HepG2 (cell line): Measurements from ENCODE around the gene KMT2B. TPM values are rescaled to one million over a fixed set of nuclear protein-coding genes. Genes with fewer than 3 reads are reported as not detected.

Experiments used
- ATAC-seq: fragments of 200-7000 bp; cut with Tn5 transposase; 3 replicates; pipeline ENCODE4 v1.9.1; 2020; ENCODE audit warnings: mild to moderate bottlenecking, moderate library complexity
- BruUV-seq: library from RNA; stranded (reverse); fragments of 400-500 nt; replicated peaks from 2 replicates; lab custom pipeline; 2021; lab: Mats Ljungman, UMichigan
- CTCF ChIA-PET: fragments of 300-600 bp; formaldehyde crosslinking; extraction: SDS; loops from one replicate; lab custom pipeline; 2021; ENCODE audit warnings: low total read pairs, inconsistent platforms, low intra/inter-chr PET ratio; lab: Yijun Ruan, JAX
- POLR2A ChIA-PET: fragments of 350-600 bp; sonication (Branson Sonifier 250); formaldehyde crosslinking; loops from one replicate; lab custom pipeline; 2020; ENCODE audit warnings: antibody characterized with exemption, inconsistent platforms; lab: Yijun Ruan, JAX
- DNase-seq: peaks from one replicate; pipeline ENCODE4 v3.0.0-alpha.2; 2015; ENCODE audit warnings: low spot score
- FAIRE-seq: peaks from 3 replicates; lab custom pipeline; 2011; peaks lifted over from hg19 to GRCh38; lab: Jason Lieb, UNC
- H2AFZ ChIP-seq: one replicate; pipeline ENCODE4 v1.6.1; 2011; ENCODE audit warnings: low read length, inconsistent platforms
- H3K27ac ChIP-seq: fragments of 300-600 bp; 3 replicates; pipeline ENCODE4 v1.8.0; 2011; ENCODE audit warnings: mixed run types, mild to moderate bottlenecking, mixed read lengths, low read length, inconsistent platforms; ENCODE audit not compliant: insufficient read depth; ENCODE audit errors: extremely low read length
- H3K27me3 ChIP-seq, 2 experiments: fragments of 200-600 bp in 1 of 2; 2 replicates in 1 of 2; 3 replicates in 1 of 2; pipeline versions ENCODE4 v1.6.0 to v1.8.0; 2011; ENCODE audit warnings: low read length in 2 of 2, mild to moderate bottlenecking in 2 of 2, moderate library complexity in 2 of 2, inconsistent platforms in 1 of 2; ENCODE audit not compliant: insufficient read depth in 2 of 2, control insufficient read depth in 1 of 2
- H3K36me3 ChIP-seq, 2 experiments: fragments of 200-600 bp in 1 of 2; replicated peaks in 1 of 2; 2 replicates in 1 of 2; 3 replicates in 1 of 2; pipeline versions ENCODE4 v1.5.1 to v1.8.0; 2011; ENCODE audit warnings: low read length in 2 of 2, inconsistent platforms in 1 of 2; ENCODE audit not compliant: insufficient read depth in 2 of 2, control insufficient read depth in 1 of 2
- H3K4me1 ChIP-seq: 2 replicates; pipeline ENCODE4 v1.5.1; 2012; ENCODE audit warnings: low read length, inconsistent platforms; ENCODE audit not compliant: insufficient read depth
- H3K4me2 ChIP-seq: 2 replicates; pipeline ENCODE4 v1.6.0; 2011; ENCODE audit warnings: low read depth, low read length, inconsistent platforms
- H3K4me3 ChIP-seq, 3 experiments: fragments of 200-600 bp in 1 of 3; sonication (generic), shearing (Covaris generic) in 1 of 3; replicated peaks in 1 of 3; 2 replicates each; pipeline ENCODE4 v1.5.1; 2011 to 2016; ENCODE audit warnings: low read length in 3 of 3, inconsistent platforms in 2 of 3, low read depth in 2 of 3, mild to moderate bottlenecking in 2 of 3, control low read depth in 1 of 3, mixed read lengths in 1 of 3; ENCODE audit not compliant: insufficient read depth in 1 of 3
- H3K79me2 ChIP-seq: one replicate; pipeline ENCODE4 v1.6.1; 2011; ENCODE audit warnings: low read length, inconsistent platforms; ENCODE audit not compliant: insufficient read depth
- H3K9ac ChIP-seq: 2 replicates; pipeline ENCODE4 v1.6.0; 2011; ENCODE audit warnings: mild to moderate bottlenecking, low read depth, low read length, inconsistent platforms; ENCODE audit not compliant: insufficient read depth
- H3K9me3 ChIP-seq: 2 replicates; pipeline ENCODE4 v1.5.1; 2012; ENCODE audit warnings: mild to moderate bottlenecking, low read length
- H4K20me1 ChIP-seq: 2 replicates; pipeline ENCODE4 v1.6.0; 2011; ENCODE audit warnings: inconsistent platforms, mild to moderate bottlenecking, low read length, moderate library complexity; ENCODE audit not compliant: insufficient read depth
- BHLHE40 ChIP-seq: IDR thresholded peaks from 2 replicates; pipeline ENCODE4 v1.6.1; 2011; ENCODE audit warnings: low read length, improper control_type of control experiment
- DPF2 ChIP-seq: sonication (generic); formaldehyde crosslinking; IDR thresholded peaks from 2 replicates; pipeline ENCODE4 v1.4.0; 2020; ENCODE audit warnings: mild to moderate bottlenecking, low read depth, missing genetic modification reagents, borderline replicate concordance
- ETV5 ChIP-seq: IDR thresholded peaks from 2 replicates; pipeline ENCODE4 v1.6.1; 2018; ENCODE audit warnings: missing biosample characterization, missing genetic modification reagents, inconsistent platforms, borderline replicate concordance
- HOXD1 ChIP-seq: sonication (generic); formaldehyde crosslinking; IDR thresholded peaks from 2 replicates; pipeline ENCODE4 v1.5.0; 2020; ENCODE audit warnings: missing genetic modification reagents
- RNF2 ChIP-seq: fragments of 450-650 bp; conservative IDR thresholded peaks from 2 replicates; pipeline ENCODE4 v1.6.1; 2016; ENCODE audit warnings: low read depth
- SOX5 ChIP-seq: IDR thresholded peaks from 2 replicates; pipeline ENCODE4 v1.6.1; 2016; ENCODE audit warnings: borderline replicate concordance
- TEAD3 ChIP-seq: optimal IDR thresholded peaks from 2 replicates; pipeline ENCODE3; 2016; ENCODE audit warnings: borderline replicate concordance
- ZBTB20 ChIP-seq: sonication (generic); formaldehyde crosslinking; IDR thresholded peaks from 2 replicates; pipeline ENCODE4 v1.8.1; 2023; ENCODE audit warnings: missing genetic modification reagents, low read depth, mild to moderate bottlenecking, borderline replicate concordance
- ZMYM2 ChIP-seq: sonication (generic); formaldehyde crosslinking; IDR thresholded peaks from 2 replicates; pipeline ENCODE4 v1.8.0; 2022; ENCODE audit warnings: mild to moderate bottlenecking, missing genetic modification reagents
- ZMYM3 ChIP-seq: sonication (generic); formaldehyde crosslinking; IDR thresholded peaks from 2 replicates; pipeline ENCODE4 v1.5.1; 2020; ENCODE audit warnings: mild to moderate bottlenecking, missing genetic modification reagents
- ZNF496 ChIP-seq: sonication (generic); formaldehyde crosslinking; IDR thresholded peaks from 2 replicates; pipeline ENCODE4 v1.8.1; 2023; ENCODE audit warnings: mild to moderate bottlenecking, moderate library complexity, missing genetic modification reagents; ENCODE audit not compliant: insufficient replicate concordance
- WGBS: methylation state at CpG from one replicate; pipeline ENCODE4 v1.1.6; 2017; ENCODE audit warnings: low lambda C conversion rate; 5-methylcytosine and 5-hydroxymethylcytosine counted together
- in situ Hi-C: cut with HindIII; loops from 2 replicates; pipeline ENCODE4 v1.10.0; 2017; ENCODE audit warnings: low pct_unique_long_range_greater_than_20kb; ENCODE audit not compliant: extremely low pct_ligation_motif_present
- intact Hi-C: fragments of 100-400 bp; cut with micrococcal nuclease; formaldehyde crosslinking; loops from one replicate; pipeline ENCODE4 v1.10.0; 2022; ENCODE audit not compliant: unreplicated experiment
- polyA plus RNA-seq, 8 experiments: library from polyadenylated mRNA; depleted of rRNA in 3 of 8; stranded (reverse) in 7 of 8; unstranded in 1 of 8; fragments of >200 nt; fragmentation: Illumina TruSeq in 4 of 8; extraction: Trizol in 4 of 8; gene quantifications; 2 replicates each; pipeline versions ENCODE4 v1.2.1 to v1.2.3, GENCODE V29; 2011 to 2016; ENCODE audit warnings: low read depth in 4 of 8, missing spikeins in 1 of 8, mixed read lengths in 1 of 8; ENCODE audit not compliant: insufficient read depth in 1 of 8
- total RNA-seq, 5 experiments: library from RNA; depleted of rRNA; stranded (reverse); fragments of >200 nt; fragmentation: Illumina TruSeq; extraction: Trizol; gene quantifications; 2 replicates each; pipeline ENCODE4 v1.2.3, GENCODE V29; 2016; ENCODE audit warnings: low read depth in 1 of 5
- TF ChIP-seq, protein P1 (sequence below): sonication (generic); formaldehyde crosslinking; IDR thresholded peaks from 2 replicates; pipeline ENCODE4 v1.5.0; 2020; ENCODE audit warnings: mild to moderate bottlenecking, missing genetic modification reagents
- TF ChIP-seq, protein P2 (sequence below): sonication (generic); formaldehyde crosslinking; conservative IDR thresholded peaks from 2 replicates; pipeline ENCODE4 v1.4.0; 2020; ENCODE audit warnings: mild to moderate bottlenecking, missing genetic modification reagents, moderate library complexity
- TF ChIP-seq, protein P3 (sequence below): sonication (generic); IDR thresholded peaks from 2 replicates; pipeline ENCODE4 v1.6.1; 2016; ENCODE audit warnings: low read depth, borderline replicate concordance

The KMT2B gene
- total and polyA plus RNA-seq, 2 of the 13 experiments (the other 11 are each of a cell fraction or from before 2014, with no cell fraction given) = 6.2 to 16.9 TPM

DNA sequence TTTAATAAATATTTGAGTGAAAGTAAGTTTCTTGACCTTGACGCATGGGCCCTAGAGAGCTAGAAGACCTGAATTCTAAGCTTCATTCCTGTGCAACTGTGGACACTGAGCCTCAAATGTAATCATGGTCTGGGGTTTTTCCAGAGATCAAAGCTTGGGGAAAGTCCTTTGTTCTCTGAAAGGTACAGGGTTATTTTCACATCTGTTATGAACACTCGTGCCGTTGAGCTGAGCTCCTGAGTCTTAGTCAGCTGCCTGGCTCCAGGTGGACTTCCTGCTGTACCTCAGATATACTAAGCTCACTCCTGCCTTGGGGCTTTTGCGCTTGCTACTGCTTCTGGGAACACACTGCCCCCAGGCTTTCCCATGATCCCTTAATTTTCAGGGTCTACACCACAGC is 21.0 kb upstream of the KMT2B start:
- BruUV-seq = no TSS peak
- Histone ChIP-seq H3K9ac (no peak overlapping the region), H3K4me2 (peak overlapping the region; percentile 62), H3K4me1 (peaks cover 35% of the 10 kb centered on the region), H3K9me3 (no peaks in the 10 kb centered on the region), H3K36me3 (no peaks in the 10 kb centered on the region), H3K79me2 (no peaks in the 10 kb centered on the region), H2AFZ (no peak overlapping the region), H4K20me1 (no peaks in the 10 kb centered on the region), H3K27me3 (no peaks in the 10 kb centered on the region), H3K27ac (peak overlapping the region; percentile 59), H3K4me3 (no peak overlapping the region)
- 12% methylated on average over 4 of the region's 4 CpGs for WGBS
- POLR2A ChIA-PET = interaction anchor here (1.3 kb wide), 1 partner anchor 44 kb away, joined by 4 read pairs; no protein-coding TSS in a partner anchor
- ATAC-seq (peak; percentile 59), DNase-seq (peak; percentile 79), FAIRE-seq (peak; percentile 66)
- intact Hi-C loops (loop anchor here (10.0 kb wide), 2 partner anchors 48 to 118 kb away; partner anchors contain the start of genes IGFLR1, LIN37, PRODH2 and PSENEN), in situ Hi-C loops (loop anchor here (10.0 kb wide), 1 partner anchor 118 kb away; the partner anchor contains the start of gene PRODH2)
- CTCF ChIA-PET = interaction anchor here (6.1 kb wide), 1 partner anchor 20 kb away, joined by 201 read pairs; the partner anchor contains the start of gene KMT2B
- TF ChIP-seq ZNF496 (CRISPR knock-in tag) (no peak), SOX5 (CRISPR knock-in tag) (peak; percentile 89), BHLHE40 (peak; percentile 84), ZBTB20 (CRISPR knock-in tag) (no peak), TEAD3 (CRISPR knock-in tag) (peak; percentile 49), RNF2 (no peak), ZMYM3 (CRISPR knock-in tag) (0 out of 2 replicates have a peak, but pooled peaks have one; percentile 12), ZMYM2 (CRISPR knock-in tag) (0 out of 2 replicates have a peak, but pooled peaks have one; percentile 25), DPF2 (CRISPR knock-in tag) (0 out of 2 replicates have a peak, but pooled peaks have one; percentile 40), ETV5 (peak; percentile 56; the same call in 1 of the 2 replicates), HOXD1 (CRISPR knock-in tag) (no peak)
- TF ChIP-seq, protein P1, sequence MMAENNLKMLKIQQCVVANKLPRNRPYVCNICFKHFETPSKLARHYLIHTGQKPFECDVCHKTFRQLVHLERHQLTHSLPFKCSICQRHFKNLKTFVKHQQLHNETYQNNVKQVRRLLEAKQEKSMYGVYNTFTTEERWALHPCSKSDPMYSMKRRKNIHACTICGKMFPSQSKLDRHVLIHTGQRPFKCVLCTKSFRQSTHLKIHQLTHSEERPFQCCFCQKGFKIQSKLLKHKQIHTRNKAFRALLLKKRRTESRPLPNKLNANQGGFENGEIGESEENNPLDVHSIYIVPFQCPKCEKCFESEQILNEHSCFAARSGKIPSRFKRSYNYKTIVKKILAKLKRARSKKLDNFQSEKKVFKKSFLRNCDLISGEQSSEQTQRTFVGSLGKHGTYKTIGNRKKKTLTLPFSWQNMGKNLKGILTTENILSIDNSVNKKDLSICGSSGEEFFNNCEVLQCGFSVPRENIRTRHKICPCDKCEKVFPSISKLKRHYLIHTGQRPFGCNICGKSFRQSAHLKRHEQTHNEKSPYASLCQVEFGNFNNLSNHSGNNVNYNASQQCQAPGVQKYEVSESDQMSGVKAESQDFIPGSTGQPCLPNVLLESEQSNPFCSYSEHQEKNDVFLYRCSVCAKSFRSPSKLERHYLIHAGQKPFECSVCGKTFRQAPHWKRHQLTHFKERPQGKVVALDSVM = peak; percentile 43; the same call in 1 of the 2 replicates
- TF ChIP-seq, protein P2, sequence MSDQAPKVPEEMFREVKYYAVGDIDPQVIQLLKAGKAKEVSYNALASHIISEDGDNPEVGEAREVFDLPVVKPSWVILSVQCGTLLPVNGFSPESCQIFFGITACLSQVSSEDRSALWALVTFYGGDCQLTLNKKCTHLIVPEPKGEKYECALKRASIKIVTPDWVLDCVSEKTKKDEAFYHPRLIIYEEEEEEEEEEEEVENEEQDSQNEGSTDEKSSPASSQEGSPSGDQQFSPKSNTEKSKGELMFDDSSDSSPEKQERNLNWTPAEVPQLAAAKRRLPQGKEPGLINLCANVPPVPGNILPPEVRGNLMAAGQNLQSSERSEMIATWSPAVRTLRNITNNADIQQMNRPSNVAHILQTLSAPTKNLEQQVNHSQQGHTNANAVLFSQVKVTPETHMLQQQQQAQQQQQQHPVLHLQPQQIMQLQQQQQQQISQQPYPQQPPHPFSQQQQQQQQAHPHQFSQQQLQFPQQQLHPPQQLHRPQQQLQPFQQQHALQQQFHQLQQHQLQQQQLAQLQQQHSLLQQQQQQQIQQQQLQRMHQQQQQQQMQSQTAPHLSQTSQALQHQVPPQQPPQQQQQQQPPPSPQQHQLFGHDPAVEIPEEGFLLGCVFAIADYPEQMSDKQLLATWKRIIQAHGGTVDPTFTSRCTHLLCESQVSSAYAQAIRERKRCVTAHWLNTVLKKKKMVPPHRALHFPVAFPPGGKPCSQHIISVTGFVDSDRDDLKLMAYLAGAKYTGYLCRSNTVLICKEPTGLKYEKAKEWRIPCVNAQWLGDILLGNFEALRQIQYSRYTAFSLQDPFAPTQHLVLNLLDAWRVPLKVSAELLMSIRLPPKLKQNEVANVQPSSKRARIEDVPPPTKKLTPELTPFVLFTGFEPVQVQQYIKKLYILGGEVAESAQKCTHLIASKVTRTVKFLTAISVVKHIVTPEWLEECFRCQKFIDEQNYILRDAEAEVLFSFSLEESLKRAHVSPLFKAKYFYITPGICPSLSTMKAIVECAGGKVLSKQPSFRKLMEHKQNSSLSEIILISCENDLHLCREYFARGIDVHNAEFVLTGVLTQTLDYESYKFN = peak; percentile 66
- TF ChIP-seq, protein P3, sequence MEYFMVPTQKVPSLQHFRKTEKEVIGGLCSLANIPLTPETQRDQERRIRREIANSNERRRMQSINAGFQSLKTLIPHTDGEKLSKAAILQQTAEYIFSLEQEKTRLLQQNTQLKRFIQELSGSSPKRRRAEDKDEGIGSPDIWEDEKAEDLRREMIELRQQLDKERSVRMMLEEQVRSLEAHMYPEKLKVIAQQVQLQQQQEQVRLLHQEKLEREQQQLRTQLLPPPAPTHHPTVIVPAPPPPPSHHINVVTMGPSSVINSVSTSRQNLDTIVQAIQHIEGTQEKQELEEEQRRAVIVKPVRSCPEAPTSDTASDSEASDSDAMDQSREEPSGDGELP = peak; percentile 79; the same call in 1 of the 2 replicates
